ENCODE data around the gene GAB1.

The GAB1 gene

GRCh38 chr4:143389579-143390195 is 53.0 kb downstream of the GAB1 start:
- no peak for DNase-seq (ENCODE audit: low read depth in 2 of 2)

DNA sequence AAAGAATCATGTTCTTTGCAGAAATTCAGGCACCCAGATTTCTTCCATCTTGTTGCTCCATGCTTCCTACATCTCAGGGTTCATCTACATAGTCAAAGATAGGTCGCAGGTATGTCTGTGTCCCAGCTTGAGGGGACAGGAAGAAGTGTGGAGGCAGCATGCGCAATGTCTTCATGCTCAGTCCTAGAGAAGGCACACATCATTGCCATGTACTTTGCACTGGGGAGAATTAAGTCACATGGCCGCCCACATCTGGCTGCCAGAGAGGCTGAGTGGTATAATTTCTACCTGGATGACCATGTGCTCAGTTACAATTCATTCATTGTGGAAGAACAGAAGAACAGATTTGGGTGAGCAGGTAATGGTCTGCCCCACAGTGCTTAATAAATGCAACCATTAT is 54.1 kb downstream of the GAB1 start:
- DNase-seq (ENCODE audit: low read depth in 2 of 2) = no peak

DNA sequence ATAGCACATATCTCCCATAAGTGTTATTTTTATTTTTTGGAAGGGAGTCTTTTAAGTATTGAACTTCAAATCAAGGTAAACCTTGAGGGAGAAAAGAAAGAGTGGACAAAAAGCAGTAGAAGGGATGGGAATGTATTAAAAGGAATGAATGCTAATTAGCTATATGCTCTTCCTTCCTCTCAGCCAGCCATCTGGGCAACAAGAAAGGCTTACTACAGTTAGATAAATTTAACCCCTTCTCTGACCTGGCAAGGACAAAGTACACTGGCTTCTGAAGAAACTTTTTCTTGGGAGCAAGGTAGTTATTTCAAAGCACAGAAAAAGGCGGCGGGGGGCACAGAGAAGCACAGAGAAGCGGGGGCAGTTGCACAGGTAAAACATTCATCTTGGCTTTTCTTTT is 54.6 kb downstream of the GAB1 start:
- no peak for DNase-seq (ENCODE audit: low read depth in 2 of 2)

DNA sequence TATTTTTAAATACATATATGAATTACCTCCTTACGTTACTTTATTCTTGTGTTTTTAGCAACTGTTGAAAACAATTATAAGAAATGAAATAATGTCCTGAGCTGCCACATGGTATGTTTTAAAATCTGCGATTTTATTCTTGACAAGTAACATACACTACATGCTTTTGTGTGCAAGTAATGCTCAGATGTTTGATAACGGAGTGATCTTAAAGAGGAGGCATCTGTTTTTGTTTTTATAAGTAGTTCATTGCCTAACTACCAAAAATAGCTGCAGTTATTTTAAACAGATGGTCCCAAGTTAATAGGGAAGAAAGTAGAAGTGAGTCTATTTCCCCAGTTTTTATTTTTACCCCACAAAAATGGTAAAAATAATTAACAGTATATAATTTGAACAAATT is 55.2 kb downstream of the GAB1 start:
- DNase-seq (ENCODE audit: low read depth in 2 of 2) = no peak

DNA sequence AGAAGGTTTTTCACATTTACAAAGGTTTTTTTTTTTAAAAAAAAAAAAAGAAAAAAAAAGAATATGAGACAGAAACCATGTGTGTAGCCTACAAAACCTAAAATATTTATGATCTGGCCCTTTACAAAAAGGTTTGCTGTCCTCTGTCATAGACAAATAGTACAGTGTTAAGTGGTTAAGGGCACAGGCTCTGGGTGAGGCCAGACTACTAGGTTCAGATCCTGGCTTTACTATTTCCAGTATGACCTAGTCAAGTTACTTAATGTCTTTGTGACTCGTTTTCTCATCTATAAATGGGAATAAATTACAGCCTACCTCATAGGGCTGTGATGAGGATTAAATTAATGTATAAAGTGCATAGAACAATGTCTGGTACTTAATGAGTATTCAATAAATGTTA is 56.5 kb downstream of the GAB1 start:
- DNase-seq (ENCODE audit: low read depth in 2 of 2) = no peak

DNA sequence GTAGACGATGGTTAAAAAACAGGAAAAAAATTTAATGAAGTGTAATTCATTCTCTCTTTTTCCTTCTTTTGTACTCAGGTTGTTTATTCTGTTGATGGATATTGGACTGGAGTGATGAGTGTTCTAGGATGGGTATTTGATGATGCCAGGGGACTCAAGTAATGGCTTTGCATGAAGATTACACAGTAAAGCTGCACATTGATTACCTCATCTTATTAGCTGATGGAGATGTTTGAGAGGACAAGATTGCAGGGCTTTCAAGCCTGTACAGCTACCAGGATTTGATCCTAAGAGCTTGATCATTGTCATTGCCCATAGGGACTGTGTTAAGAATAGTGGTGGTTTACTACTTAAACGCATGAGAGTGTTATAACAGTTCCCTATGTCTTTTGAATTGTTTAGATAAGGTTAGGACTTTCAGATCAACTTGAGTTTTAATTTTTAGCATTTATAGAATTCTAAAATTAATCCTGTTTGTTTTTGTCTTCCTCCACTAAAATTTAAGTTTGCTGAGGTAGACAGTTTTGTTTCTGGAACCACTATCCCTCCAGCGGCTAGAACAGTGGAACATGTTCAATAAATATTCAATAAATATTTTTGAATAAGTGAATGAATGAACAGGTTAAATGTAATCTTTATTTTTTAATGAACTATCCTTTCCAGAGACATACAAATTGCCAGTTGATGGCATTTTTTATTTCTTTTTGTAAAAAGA is 58.2 kb downstream of the GAB1 start:
- DNase-seq (ENCODE audit: low read depth in 2 of 2) = no peak

- DNase-seq (ENCODE audit: low read depth in 2 of 2) = no peak
These were observed 60.0 kb downstream of the GAB1 start for GRCh38 chr4:143396695-143397094.

GRCh38 chr4:143397335-143397734 is 60.7 kb downstream of the GAB1 start:
- DNase-seq (ENCODE audit: low read depth in 2 of 2) = no peak

DNA sequence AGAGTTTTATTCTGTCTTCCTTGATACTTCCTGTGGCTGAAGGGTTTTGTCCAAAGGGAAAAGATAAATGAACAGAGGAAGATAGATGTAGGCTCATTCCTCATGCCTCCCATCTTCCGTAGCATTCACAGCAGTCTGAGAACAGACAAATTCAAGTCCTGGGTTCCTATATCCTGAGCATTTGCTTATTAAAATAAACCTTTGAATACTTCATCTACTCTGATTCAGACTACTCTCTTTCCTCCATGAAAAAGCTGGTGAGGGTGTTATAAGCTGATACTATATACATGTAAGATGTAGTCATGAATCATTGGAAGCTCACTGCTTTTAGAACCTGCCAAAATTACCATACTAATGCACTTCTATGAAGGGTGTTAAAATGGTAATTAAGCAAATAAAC is 61.2 kb downstream of the GAB1 start:
- no peak for DNase-seq (ENCODE audit: low read depth in 2 of 2)

DNA sequence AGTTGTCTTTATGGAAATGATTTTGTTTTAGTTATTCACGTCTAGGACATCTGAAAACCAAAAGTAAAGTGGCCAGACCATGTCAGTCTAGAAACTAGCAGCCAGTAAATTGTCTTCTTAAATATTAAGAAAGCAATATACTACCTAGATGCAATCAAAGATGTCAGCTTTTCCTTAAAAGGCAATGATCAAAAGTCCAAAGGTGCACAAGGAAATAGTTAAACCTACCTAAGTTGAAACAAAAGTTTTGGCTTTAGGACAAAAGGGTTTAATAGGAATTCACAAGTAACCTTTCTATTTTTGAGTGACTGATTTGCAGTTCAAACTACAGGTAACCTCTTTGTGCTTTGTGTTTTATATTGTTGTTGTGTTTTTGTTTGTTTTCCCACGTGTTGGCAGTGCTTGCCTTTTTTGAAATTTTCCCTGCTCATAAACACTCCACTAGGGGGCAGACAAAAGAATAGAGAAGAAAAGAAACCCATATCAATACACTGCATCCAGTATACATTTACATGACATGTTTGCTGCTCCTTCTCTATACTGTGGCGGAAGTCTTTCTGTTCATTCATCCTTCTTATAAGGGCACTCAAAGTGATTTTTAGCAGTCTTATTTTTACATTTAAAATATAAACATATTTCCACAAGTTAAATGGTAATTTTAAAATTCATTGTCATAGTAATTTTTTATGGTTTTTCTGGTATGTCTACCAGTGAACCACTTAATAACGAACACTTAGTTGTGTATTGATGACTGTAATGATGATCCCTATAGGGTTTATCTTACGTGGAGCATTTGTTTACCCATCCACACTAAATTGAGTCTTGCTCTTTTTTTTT is 62.7 kb downstream of the GAB1 start:
- no peak for DNase-seq (ENCODE audit: low read depth in 2 of 2)

GRCh38 chr4:143400082-143400481 is 63.4 kb downstream of the GAB1 start:
- DNase-seq (ENCODE audit: low read depth in 2 of 2) = no peak

- no peak for DNase-seq (ENCODE audit: low read depth in 2 of 2)
These were observed 66.3 kb downstream of the GAB1 start for GRCh38 chr4:143402776-143403552.

GRCh38 chr4:143403553-143403820 is 66.8 kb downstream of the GAB1 start:
- DNase-seq (ENCODE audit: low read depth in 2 of 2) = no peak

GRCh38 chr4:143404555-143404954 is 67.9 kb downstream of the GAB1 start:
- no peak for DNase-seq (ENCODE audit: low read depth in 2 of 2)

- DNase-seq (ENCODE audit: low read depth in 2 of 2) = no peak
These were observed 68.5 kb downstream of the GAB1 start for GRCh38 chr4:143405075-143405730.

GRCh38 chr4:143406523-143406922 is 69.8 kb downstream of the GAB1 start:
- no peak for DNase-seq (ENCODE audit: low read depth in 2 of 2)

GRCh38 chr4:143407474-143407873 is 70.8 kb downstream of the GAB1 start:
- no peak for DNase-seq (ENCODE audit: low read depth in 2 of 2)

GRCh38 chr4:143407888-143408287 is 71.2 kb downstream of the GAB1 start:
- no peak for DNase-seq (ENCODE audit: low read depth in 2 of 2)

- no peak for DNase-seq (ENCODE audit: low read depth in 2 of 2)
These were observed 73.3 kb downstream of the GAB1 start for GRCh38 chr4:143410015-143410414.

- no peak for DNase-seq (ENCODE audit: low read depth in 2 of 2)
These were observed 75.1 kb downstream of the GAB1 start for GRCh38 chr4:143411527-143412419.

DNA sequence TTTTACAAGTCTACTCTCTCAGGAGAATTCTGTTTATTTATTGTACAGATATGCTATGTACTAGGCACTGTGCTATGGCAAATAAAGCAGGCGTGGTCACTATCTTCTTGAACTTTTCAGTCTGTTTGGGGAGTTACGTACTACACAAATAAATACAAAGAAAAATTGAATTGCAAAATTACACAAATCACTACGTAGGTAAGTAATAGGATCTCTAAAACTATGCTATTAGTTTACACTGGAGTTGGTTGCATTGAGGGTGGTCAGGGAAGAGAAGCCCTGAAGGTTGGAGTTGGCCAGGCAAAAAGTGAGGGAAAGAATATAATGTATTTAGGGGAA is 75.7 kb downstream of the GAB1 start:
- no peak for DNase-seq (ENCODE audit: low read depth in 2 of 2)

Data from stimulated activated CD4-positive, alpha-beta T cell treated with anti-CD3 and anti-CD28 coated beads, Interleukin-1b, Interleukin-23, amount 100 ng/mL, for 1 hour (primary cell).